Nucleus accumbens (tissue), 56 donors: ENCODE results near the gene CNOT3.
"Not testable (repeated sequence)": the region's sequence is repeated elsewhere in the genome, so short reads cannot be mapped to it uniquely, and the experiment has no call there.

Experiments
- DNase-seq, 56 donors: peaks; one replicate each; lab custom pipeline; 2025; lab: John Stamatoyannopoulos, UW

The CNOT3 gene

DNA sequence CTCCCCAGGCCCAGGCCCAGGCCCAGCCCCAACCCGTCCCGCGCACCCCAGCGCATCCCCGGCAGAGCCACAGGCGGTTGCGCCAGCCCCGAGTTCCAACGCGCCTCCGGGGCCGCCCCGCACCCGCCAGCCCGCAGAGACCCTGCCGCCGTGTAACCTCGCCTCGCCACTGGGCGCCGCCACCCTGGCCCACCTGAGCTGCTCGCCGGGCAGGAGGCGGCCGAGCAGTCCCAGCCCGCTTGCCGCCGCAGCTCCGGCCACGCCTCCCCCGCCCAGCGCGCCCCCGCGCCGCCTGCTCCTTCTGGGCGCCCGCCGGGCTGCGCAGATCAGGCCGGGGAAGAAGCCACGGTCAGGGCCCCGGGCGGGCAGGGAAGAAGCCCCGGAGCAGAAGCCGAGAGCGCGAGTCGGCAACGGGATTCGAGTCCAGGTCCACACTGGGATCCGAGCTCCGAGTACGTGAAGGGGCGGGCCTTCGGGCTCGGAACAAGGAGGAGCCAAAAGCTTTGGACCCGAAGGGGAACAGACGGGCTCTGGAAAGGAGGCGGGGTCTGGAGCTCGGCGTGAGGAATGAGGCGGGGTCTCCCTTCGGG lies 51.7 kb downstream of the CNOT3 start, which contains the start of gene MBOAT7:
TSS of gene MBOAT7 (minus strand) at position 436 of the 590 bp plus-strand sequence. CDS start 1,072 bp downstream, outside the sequence.
- DNase-seq = peak in 3 of 56 donors; percentile 52 to 71 (median 68)

DNA sequence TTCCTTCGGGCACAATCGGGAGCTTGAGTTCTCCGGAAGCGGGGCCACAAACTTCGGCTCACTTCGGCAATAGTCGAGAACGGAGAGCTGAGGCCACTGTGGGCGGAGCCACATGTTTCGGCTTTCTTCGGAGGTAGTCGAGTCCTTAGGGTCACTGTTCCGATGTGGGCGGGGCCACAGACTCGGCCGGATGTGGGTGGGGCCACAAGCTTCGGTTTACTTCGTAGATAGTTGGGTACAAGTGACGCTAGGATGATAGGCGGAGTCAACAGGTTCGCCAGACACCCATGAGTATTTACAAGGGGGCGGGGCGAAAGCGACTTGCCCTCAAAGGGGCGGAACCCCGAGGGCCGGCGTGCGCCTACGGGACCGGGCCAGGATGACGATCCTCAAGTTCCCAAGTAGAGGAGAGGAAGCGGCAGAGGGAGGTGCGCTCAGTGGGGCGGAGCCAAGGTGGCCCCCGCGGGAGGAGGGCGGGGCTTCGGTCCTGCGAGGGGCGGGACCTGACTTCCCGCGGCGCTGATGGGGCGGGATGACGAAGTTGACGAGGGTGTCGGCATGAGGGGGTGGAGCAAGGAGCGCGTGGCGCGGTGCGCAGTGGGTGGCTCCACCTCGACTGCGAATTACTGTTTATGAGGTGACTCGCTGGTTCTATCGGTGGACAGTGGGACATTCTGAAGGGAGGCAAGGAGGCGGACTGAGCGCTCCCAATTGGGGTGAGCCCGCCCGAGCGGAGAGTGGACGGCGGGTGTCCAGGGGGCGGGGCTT lies 52.4 kb downstream of the CNOT3 start:
- peak; percentile 98 to 100 (median 100) for DNase-seq

DNA sequence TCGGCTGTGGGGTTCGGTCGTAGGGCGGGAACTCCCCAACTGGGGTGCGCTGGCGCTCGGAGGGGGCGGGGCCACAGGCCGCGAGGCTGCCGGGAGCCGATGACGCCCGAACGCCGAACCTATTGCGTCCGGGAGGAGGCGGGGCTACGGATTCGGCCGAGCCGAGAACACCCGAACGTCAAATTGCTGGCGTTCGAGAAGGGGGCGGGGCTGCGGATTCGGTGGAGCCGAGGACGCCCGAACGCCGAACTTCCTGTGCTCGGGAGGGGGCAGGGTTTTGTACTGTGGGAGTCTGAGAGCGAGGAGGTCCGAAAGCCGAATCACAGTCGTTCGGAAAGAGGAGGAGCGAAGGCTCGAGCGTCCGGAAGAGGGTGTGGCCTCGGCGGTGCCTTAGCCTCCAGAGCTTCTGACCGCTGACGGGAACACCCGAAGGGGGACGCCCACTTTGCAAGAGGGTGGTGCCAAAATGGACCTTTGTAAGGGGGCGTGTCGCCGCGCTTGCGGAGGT lies 53.0 kb downstream of the CNOT3 start:
- peak; percentile 87 to 100 (median 100) for DNase-seq

DNA sequence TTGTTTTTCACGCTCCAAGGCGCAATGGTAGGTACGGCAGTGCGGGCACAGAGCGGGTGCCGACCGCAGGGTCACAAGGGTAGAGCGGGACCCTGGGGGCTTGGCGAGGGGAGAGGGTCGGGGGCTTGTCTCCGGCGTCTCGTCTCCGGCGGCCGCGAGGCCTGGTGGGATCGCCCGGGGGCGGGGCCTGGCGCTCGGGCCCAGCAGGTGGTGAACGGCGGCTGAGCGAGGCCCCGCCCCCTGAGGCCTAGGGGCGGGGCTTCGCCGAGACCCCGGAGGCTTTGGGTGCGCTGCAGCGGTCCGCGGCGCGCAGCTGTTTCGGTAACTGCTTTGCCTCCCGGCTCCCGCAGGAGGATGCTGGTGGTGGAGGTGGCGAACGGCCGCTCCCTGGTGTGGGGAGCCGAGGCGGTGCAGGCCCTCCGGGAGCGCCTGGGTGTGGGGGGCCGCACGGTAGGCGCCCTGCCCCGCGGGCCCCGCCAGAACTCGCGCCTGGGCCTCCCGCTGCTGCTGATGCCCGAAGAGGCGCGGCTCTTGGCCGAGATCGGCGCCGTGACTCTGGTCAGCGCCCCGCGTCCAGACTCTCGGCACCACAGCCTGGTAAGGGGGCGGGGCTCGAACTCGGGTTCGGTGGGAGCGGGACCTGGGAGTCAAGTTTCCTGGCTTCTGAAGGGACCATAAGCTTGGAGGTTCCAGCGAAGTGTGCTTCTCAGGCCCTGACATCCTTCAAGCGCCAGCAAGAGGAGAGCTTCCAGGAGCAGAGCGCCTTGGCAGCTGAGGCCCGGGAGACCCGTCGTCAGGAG lies 53.6 kb downstream of the CNOT3 start, which contains the start of gene TSEN34:
TSS of gene TSEN34 (plus strand) at position 298 of the 800 bp plus-strand sequence. CDS start at position 355, 57 bp downstream.
- DNase-seq = peak in 46 of 56 donors; percentile 50 to 96 (median 91)

DNA sequence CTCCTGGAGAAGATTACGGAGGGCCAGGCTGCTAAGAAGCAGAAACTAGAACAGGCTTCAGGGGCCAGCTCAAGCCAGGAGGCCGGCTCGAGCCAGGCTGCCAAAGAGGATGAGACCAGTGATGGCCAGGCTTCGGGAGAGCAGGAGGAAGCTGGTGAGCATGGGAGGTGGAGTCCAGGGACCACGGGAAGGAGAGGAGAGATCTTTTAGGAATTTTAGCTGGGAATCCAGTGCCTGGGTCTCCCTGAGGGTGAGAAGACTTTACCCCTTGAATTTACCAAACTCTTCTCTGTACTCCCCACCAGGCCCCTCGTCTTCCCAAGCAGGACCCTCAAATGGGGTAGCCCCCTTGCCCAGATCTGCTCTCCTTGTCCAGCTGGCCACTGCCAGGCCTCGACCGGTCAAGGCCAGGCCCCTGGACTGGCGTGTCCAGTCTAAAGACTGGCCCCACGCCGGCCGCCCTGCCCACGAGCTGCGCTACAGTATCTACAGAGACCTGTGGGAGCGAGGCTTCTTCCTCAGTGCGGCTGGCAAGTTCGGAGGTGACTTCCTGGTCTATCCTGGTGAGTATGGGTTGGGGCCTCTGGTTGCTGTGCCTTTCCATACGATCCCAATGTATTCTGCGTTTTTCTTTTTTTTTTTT lies 54.4 kb downstream of the CNOT3 start:
- peak in 2 of 56 donors; percentile 37 to 41 for DNase-seq

DNA sequence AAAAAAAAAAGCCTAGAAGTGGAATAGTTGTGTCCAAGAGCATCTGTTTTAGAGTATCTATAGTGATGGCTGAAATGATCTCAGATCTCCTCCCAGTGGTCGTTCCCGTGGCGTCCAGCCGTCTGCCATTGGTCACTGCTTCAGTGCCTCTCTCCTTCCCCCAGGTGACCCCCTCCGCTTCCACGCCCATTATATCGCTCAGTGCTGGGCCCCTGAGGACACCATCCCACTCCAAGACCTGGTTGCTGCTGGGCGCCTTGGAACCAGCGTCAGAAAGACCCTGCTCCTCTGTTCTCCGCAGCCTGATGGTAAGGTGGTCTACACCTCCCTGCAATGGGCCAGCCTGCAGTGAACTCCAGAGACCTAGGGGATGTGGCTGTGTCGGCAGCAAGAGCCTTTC lies 55.4 kb downstream of the CNOT3 start:
- DNase-seq = no peak

DNA sequence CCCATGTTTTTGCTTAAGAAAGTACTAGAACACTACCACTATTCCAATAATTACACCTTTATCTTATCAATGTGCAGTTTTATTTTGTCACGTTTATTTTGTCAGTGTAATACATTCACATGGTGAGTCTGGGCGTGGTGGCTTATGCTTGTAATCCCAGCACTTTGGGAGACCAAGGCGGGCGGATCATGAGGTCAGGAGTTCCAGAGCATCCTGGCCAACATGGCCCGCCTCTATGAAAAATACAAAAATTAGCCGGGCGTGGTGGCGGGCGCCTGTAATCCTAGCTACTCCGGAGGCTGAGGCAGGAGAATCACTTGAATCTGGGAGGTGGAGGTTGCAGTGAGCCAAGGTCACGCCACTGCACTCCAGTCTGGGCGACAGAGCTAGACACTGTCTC lies 56.9 kb downstream of the CNOT3 start:
- not testable (repeated sequence) for DNase-seq

DNA sequence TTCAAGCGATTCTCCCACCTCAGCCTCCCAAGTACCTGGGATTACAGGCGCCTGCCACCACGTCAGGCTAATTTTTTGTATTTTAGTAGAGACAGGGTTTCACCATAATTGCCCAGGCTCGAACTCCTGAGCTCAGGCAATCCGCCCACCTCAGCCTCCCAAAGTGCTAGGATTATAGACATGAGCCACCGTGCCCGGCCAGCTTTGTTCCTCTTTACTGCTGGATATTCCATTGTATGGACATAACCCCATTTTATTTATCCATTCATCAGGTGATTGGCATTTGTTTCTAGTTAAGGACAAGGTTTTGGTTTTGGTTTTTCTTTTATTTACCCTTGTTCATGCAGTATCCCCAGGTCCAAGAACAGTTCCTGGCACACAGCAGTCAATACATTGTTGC lies 59.0 kb downstream of the CNOT3 start:
- DNase-seq = no peak

DNA sequence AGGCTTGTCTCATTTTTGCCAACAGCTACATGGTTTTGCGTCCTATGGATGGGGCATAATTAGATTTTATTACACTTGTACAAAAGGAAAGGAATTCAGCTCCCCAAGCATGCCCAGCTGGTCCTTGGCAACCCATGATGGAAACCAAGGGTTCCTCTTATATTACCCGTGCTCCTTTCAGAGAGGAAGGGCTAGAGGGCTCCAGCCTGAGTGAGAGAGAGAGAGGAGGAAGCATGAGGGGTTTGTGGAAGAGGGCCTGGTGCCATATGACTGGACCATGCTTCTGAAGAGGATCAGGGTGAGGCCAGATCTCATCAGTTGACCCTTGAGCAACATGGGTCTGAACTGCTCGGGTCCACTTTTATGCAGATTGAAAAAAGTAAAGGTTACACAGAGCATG lies 59.6 kb downstream of the CNOT3 start:
- no peak for DNase-seq

DNA sequence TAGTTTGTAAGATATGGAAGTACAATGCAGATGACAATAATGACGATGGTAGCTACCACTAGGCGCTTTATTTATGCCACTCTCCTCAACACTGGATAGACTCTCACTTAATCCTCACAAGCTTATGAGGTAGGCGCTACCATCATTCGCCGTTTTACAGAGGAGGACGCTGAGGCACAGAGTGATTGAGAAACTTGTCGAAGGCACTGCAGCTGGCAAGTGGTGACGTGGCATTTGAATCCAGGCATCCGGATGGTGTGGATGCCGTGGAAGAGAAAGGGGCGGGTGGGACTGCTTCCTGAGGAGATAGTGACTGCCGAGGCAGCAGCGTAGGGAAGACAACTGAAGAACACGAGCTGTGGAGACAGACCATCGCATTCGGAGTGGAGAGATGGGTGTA lies 61.8 kb downstream of the CNOT3 start:
- DNase-seq = no peak

DNA sequence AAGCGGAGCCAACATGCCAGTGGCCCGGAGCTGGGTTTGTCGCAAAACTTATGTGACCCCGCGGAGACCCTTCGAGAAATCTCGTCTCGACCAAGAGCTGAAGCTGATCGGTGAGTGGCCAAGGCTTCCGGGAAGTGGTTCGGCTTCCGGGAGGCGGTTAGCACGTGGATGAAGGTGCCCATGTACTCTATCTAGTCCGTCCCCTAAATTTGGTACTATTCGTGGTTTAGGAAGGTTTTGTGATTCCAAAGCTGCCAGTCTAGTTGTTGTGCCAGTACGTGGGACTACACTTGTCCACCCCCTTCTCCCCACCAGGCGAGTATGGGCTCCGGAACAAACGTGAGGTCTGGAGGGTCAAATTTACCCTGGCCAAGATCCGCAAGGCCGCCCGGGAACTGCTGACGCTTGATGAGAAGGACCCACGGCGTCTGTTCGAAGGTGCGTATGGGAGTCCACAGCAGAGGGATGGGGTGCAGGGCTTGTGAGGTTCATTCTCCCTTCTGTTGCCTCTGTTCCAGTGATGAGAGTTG lies 63.7 kb downstream of the CNOT3 start:
- DNase-seq = no peak

DNA sequence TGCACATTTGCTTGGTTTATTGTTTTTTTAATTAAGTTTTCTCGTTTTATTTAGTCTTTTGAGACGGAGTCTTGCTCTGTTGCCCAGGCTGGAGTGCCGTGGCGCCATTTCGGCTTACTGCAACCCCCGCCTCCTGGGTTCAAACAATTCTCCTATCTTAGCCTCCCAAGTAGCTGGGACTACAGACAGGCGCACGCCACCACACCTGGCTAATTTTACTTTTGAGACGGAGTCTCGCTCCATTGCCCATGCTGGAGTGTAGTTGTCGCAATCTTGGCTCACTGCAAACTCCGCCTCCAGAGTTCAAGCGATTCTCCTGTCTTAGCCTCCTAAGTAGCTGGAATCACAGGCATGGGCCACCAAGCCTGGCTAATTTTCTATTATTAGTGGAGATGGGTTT lies 64.4 kb downstream of the CNOT3 start:
- DNase-seq = no peak

DNA sequence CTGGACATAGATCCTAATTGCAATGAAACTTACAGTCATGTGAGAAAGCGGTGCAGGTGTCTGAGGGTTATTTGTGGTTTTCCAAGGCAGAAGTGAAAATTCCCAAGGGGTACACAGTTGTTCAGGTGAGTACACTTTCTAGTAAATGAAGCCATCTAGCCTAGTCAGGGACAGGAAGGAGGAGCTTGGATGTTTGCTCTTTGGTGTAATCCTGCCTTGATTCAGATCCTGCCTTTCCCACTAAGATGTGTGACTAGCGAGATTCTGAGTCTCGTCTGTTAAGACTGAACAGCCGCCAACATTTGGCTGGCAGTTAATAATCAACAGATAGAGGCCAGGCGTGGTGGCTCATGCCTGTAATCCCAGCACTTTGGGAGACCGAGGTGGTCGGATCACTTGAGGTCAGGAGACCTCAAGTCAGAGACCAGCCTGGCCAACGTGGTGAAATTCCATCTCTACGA lies 65.6 kb downstream of the CNOT3 start:
- DNase-seq = no peak

DNA sequence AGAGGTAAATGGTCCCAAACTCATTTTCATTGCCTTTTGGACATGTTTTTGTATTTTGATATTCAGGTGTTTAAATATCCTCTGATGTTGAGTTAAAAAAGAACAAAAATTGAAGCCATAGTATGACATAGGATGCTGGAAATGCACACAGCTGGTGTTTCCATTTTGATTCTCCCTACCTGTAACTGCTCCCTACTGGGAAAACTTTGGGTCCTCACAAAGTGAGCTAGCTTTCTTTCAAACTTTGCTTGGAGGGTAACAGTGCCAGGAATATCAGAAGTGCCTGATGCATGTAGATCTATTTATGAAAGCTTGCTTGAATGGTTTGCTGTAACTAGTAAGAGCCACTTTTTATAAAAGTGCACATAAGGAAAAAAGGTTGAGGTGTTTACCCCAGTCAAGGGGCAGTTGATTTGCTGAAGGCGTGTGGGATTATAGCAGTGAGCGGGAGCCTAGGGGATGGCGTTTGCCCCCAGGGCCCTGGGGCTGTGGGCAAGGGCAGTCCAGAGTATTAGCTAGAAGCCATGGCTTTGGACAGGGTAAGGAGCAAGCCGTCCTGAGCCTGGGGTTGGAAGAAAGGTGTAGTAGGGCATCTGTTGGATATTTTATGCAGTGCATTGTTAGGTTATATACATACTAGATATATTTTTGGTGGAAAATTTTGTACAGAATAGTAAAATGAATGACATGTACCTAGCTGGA lies 67.4 kb downstream of the CNOT3 start:
- DNase-seq = no peak
